ENCODE measurements around the gene WDR43.
A peak's percentile ranks its signal among the peaks of the same experiment; 100 is the strongest.

GRCh38 chr2:28894470-28895188 is at the start of gene WDR43:
- TF ChIP-seq POLR2A (IDR thresholded peaks at IDR 0.05; ENCODE audit: low read depth) (peak; percentile 52), CTCF (IDR thresholded peaks at IDR 0.05) (peak in 1 of 3 experiments; percentile 10), POLR2AphosphoS5 (IDR thresholded peaks at IDR 0.05) (peak; percentile 89 to 96), EP300 (IDR thresholded peaks at IDR 0.05) (no peak)
